Caco-2 (cell line): ENCODE measurements around the gene MN1. TPM values are rescaled to one million over a fixed set of nuclear protein-coding genes. Genes with fewer than 3 reads are reported as not detected.

ENCODE experiments used
- BruUV-seq: library from RNA; stranded (reverse); fragments of 400-500 nt; replicated peaks from 2 replicates; lab custom pipeline; 2021; lab: Mats Ljungman, UMichigan
- CTCF ChIA-PET: fragments of 300-600 bp; sonication (Branson Sonifier 250); formaldehyde crosslinking; loops from one replicate; lab custom pipeline; 2022; ENCODE audit warnings: antibody characterized with exemption; lab: Charles Lee
- POLR2A ChIA-PET: fragments of 300-600 bp; sonication (Branson Sonifier 250); formaldehyde crosslinking; loops from one replicate; lab custom pipeline; 2022; ENCODE audit warnings: antibody characterized with exemption; lab: Charles Lee
- DNase-seq, 2 experiments: peaks; one replicate each; pipeline versions ENCODE4 v3.0.0 to v3.0.0-alpha.2; 2020 to 2022
- H3K27me3 ChIP-seq: replicated peaks from 2 replicates; pipeline ENCODE4 v1.6.0; 2011; ENCODE audit warnings: low read length; ENCODE audit not compliant: control insufficient read depth, insufficient read depth
- H3K36me3 ChIP-seq: 2 replicates; pipeline ENCODE4 v1.5.1; 2011; ENCODE audit warnings: low read length; ENCODE audit not compliant: control insufficient read depth, insufficient read depth
- H3K4me1 ChIP-seq: fragments of 250-450 bp; sonication (Bioruptor Pico); 2 replicates; pipeline ENCODE4 v1.5.1; 2020; ENCODE audit warnings: mild to moderate bottlenecking
- H3K4me3 ChIP-seq: 2 replicates; pipeline ENCODE4 v1.5.1; 2011; ENCODE audit warnings: low read depth, mild to moderate bottlenecking, control low read depth, low read length
- H3K9me3 ChIP-seq: fragments of 250-450 bp; sonication (Bioruptor Pico); 2 replicates; pipeline ENCODE4 v1.5.1; 2020; ENCODE audit warnings: mild to moderate bottlenecking, moderate library complexity
- H3K27ac Mint-ChIP-seq: one replicate; pipeline ENCODE4 v1.8.0; 2022; ENCODE audit warnings: mixed read lengths; ENCODE audit not compliant: unreplicated experiment
- H3K27me3 Mint-ChIP-seq: one replicate; pipeline ENCODE4 v1.8.0; 2022; ENCODE audit warnings: mixed read lengths; ENCODE audit not compliant: insufficient read depth, unreplicated experiment
- H3K36me3 Mint-ChIP-seq: one replicate; pipeline ENCODE4 v1.8.0; 2022; ENCODE audit warnings: mild to moderate bottlenecking, mixed read lengths; ENCODE audit not compliant: insufficient read depth, unreplicated experiment
- H3K4me1 Mint-ChIP-seq: one replicate; pipeline ENCODE4 v1.8.0; 2022; ENCODE audit warnings: low read depth, mixed read lengths; ENCODE audit not compliant: unreplicated experiment
- H3K4me3 Mint-ChIP-seq: one replicate; pipeline ENCODE4 v1.8.0; 2022; ENCODE audit warnings: mild to moderate bottlenecking, moderate library complexity, mixed read lengths; ENCODE audit not compliant: unreplicated experiment
- H3K9me3 Mint-ChIP-seq: one replicate; pipeline ENCODE4 v1.8.0; 2022; ENCODE audit warnings: mixed read lengths; ENCODE audit not compliant: unreplicated experiment
- CTCF ChIP-seq, 2 experiments: fragments of 200-600 bp in 1 of 2; IDR thresholded peaks; 1 replicate in 1 of 2; 2 replicates in 1 of 2; pipeline versions ENCODE4 v1.5.1 to v1.8.0; 2011 to 2022; ENCODE audit warnings: antibody characterized with exemption in 1 of 2, control low read depth in 1 of 2, inconsistent platforms in 1 of 2, low read depth in 1 of 2, low read length in 1 of 2, mild to moderate bottlenecking in 1 of 2, moderate library complexity in 1 of 2; ENCODE audit not compliant: insufficient read depth in 1 of 2, severe bottlenecking in 1 of 2, unreplicated experiment in 1 of 2
- intact Hi-C: fragments of 100-400 bp; cut with micrococcal nuclease; formaldehyde crosslinking; loops from one replicate; pipeline ENCODE4 v1.10.0; 2022; ENCODE audit not compliant: unreplicated experiment
- total RNA-seq: library from RNA; stranded (reverse); gene quantifications from 2 replicates; pipeline ENCODE4 v1.2.3, GENCODE V29; 2022

Gene MN1
- total RNA-seq, 1 experiment from 2014 or later = 0.32 TPM

- Mint-ChIP-seq H3K9me3 (no peaks in the 10 kb centered on the region), H3K4me3 (no peak overlapping the region), H3K27me3 (no peaks in the 10 kb centered on the region), H3K36me3 (peaks cover 8% of the 10 kb centered on the region), H3K27ac (no peak overlapping the region), H3K4me1 (no peaks in the 10 kb centered on the region)
- no peak for TF ChIP-seq CTCF (IDR thresholded peaks at IDR 0.05; ENCODE audit: insufficient read depth in 1 of 2, low read depth in 1 of 2, low read length in 1 of 2, severe bottlenecking in 1 of 2, unreplicated experiment in 1 of 2)
- H3K27me3 ChIP-seq = no peaks in the 10 kb centered on the region
- DNase-seq = no peak
- H3K36me3 ChIP-seq = no peaks in the 10 kb centered on the region
- ChIA-PET POLR2A (no interaction called here), CTCF (no interaction called here)
- BruUV-seq = no TSS peak
- H3K4me1 ChIP-seq = no peaks in the 10 kb centered on the region
- intact Hi-C loops = no loop called here
- no peak overlapping the region for H3K4me3 ChIP-seq
- no peaks in the 10 kb centered on the region for H3K9me3 ChIP-seq
These were observed 28.1 kb upstream of the MN1 start for GRCh38 chr22:27829620-27830019.

GRCh38 chr22:27827604-27828587 lies 26.3 kb upstream of the MN1 start:
- H3K4me3 ChIP-seq = no peak overlapping the region
- no TSS peak for BruUV-seq
- H3K9me3 ChIP-seq = no peaks in the 10 kb centered on the region
- no peaks in the 10 kb centered on the region for H3K4me1 ChIP-seq
- intact Hi-C loops = no loop called here
- H3K27me3 Mint-ChIP-seq = no peaks in the 10 kb centered on the region
- H3K36me3 Mint-ChIP-seq = no peaks in the 10 kb centered on the region
- H3K36me3 ChIP-seq = no peaks in the 10 kb centered on the region
- no peak for TF ChIP-seq CTCF (IDR thresholded peaks at IDR 0.05; ENCODE audit: insufficient read depth in 1 of 2, low read depth in 1 of 2, low read length in 1 of 2, severe bottlenecking in 1 of 2, unreplicated experiment in 1 of 2)
- DNase-seq = no peak
- no peaks in the 10 kb centered on the region for H3K4me1 Mint-ChIP-seq
- CTCF ChIA-PET = no interaction called here
- no peak overlapping the region for H3K27ac Mint-ChIP-seq
- POLR2A ChIA-PET = no interaction called here
- no peak overlapping the region for H3K4me3 Mint-ChIP-seq
- H3K9me3 Mint-ChIP-seq = no peaks in the 10 kb centered on the region
- no peaks in the 10 kb centered on the region for H3K27me3 ChIP-seq

- H3K27ac Mint-ChIP-seq = no peak overlapping the region
- BruUV-seq = no TSS peak
- DNase-seq = peak in 1 of 2 experiments; percentile 16
- no peak overlapping the region for H3K4me3 Mint-ChIP-seq
- Histone ChIP-seq H3K4me3 (no peak overlapping the region), H3K9me3 (no peaks in the 10 kb centered on the region), H3K4me1 (no peaks in the 10 kb centered on the region), H3K27me3 (no peaks in the 10 kb centered on the region), H3K36me3 (no peaks in the 10 kb centered on the region)
- H3K27me3 Mint-ChIP-seq = no peaks in the 10 kb centered on the region
- POLR2A ChIA-PET = no interaction called here
- intact Hi-C loops = no loop called here
- H3K9me3 Mint-ChIP-seq = no peaks in the 10 kb centered on the region
- no peaks in the 10 kb centered on the region for H3K36me3 Mint-ChIP-seq
- TF ChIP-seq CTCF (IDR thresholded peaks at IDR 0.05; ENCODE audit: insufficient read depth in 1 of 2, low read depth in 1 of 2, low read length in 1 of 2, severe bottlenecking in 1 of 2, unreplicated experiment in 1 of 2) = peak; percentile 23 to 37
- CTCF ChIA-PET = interaction anchor here (0.6 kb wide), 3 partner anchors 12 to 306 kb away, joined by 3 read pairs; no protein-coding TSS in a partner anchor
- no peaks in the 10 kb centered on the region for H3K4me1 Mint-ChIP-seq
These were observed 23.6 kb upstream of the MN1 start for GRCh38 chr22:27825174-27825573.
